Large intestine (tissue), 3 donors: ENCODE results near the gene CLC. TPM values are rescaled to one million over a fixed set of nuclear protein-coding genes. Genes with fewer than 3 reads are reported as not detected.

Source experiments
- DNase-seq, 2 donors: peaks; one replicate each; pipeline versions ENCODE4 v3.0.0 to v3.0.0-alpha.2; 2013
- H3K27ac ChIP-seq: one replicate; pipeline ENCODE4 v1.5.1; 2013; ENCODE audit warnings: low read length
- H3K27me3 ChIP-seq: 2 replicates; pipeline ENCODE4 v1.6.1; 2013; ENCODE audit warnings: low read length; ENCODE audit not compliant: control insufficient read depth, insufficient read depth
- H3K36me3 ChIP-seq: 2 replicates; pipeline ENCODE4 v1.6.1; 2013; ENCODE audit warnings: low read length; ENCODE audit not compliant: control insufficient read depth, insufficient read depth
- H3K4me1 ChIP-seq: one replicate; pipeline ENCODE4 v1.6.1; 2013; ENCODE audit warnings: low read length; ENCODE audit not compliant: control insufficient read depth, insufficient read depth
- H3K4me3 ChIP-seq: one replicate; pipeline ENCODE4 v1.5.1; 2013; ENCODE audit warnings: low read length
- H3K9me3 ChIP-seq: one replicate; pipeline ENCODE4 v1.6.1; 2013; ENCODE audit warnings: mild to moderate bottlenecking, low read depth, low read length, moderate library complexity; ENCODE audit not compliant: control insufficient read depth
- WGBS: methylation state at CpG from one replicate; pipeline ENCODE4 v1.1.5; 2013; ENCODE audit warnings: low lambda C conversion rate; ENCODE audit not compliant: insufficient coverage; 5-methylcytosine and 5-hydroxymethylcytosine counted together
- polyA plus RNA-seq: library from polyadenylated mRNA; unstranded; fragments of 120-200 nt; gene quantifications from one replicate; pipeline ENCODE4 v1.2.1, GENCODE V29; 2013

Gene CLC
- polyA plus RNA-seq, 1 donor: 0.85 TPM

GRCh38 chr19:39754544-39754943 lies 16.7 kb upstream of the CLC start:
- H3K4me1 ChIP-seq: no peaks in the 10 kb centered on the region
- peaks cover 9% of the 10 kb centered on the region for H3K27me3 ChIP-seq
- no peak overlapping the region for H3K27ac ChIP-seq
- no peaks in the 10 kb centered on the region for H3K9me3 ChIP-seq
- no peak overlapping the region for H3K4me3 ChIP-seq
- DNase-seq: no peak
- no peaks in the 10 kb centered on the region for H3K36me3 ChIP-seq
- WGBS: 95% methylated on average over 2 of the region's 2 CpGs

GRCh38 chr19:39752795-39753194 lies 15.0 kb upstream of the CLC start:
- H3K36me3 ChIP-seq: no peaks in the 10 kb centered on the region
- H3K27ac ChIP-seq: no peak overlapping the region
- no peaks in the 10 kb centered on the region for H3K9me3 ChIP-seq
- no peaks in the 10 kb centered on the region for H3K4me1 ChIP-seq
- no peak overlapping the region for H3K4me3 ChIP-seq
- H3K27me3 ChIP-seq: peaks cover 6% of the 10 kb centered on the region
- DNase-seq: no peak

GRCh38 chr19:39752390-39752789 lies 14.6 kb upstream of the CLC start:
- H3K27me3 ChIP-seq: peaks cover 6% of the 10 kb centered on the region
- H3K36me3 ChIP-seq: no peaks in the 10 kb centered on the region
- H3K27ac ChIP-seq: no peak overlapping the region
- no peaks in the 10 kb centered on the region for H3K4me1 ChIP-seq
- H3K4me3 ChIP-seq: no peak overlapping the region
- H3K9me3 ChIP-seq: no peaks in the 10 kb centered on the region
- DNase-seq: no peak

GRCh38 chr19:39749981-39750380 lies 12.2 kb upstream of the CLC start:
- Histone ChIP-seq H3K36me3 (no peaks in the 10 kb centered on the region), H3K27ac (no peak overlapping the region), H3K4me3 (no peak overlapping the region), H3K27me3 (peaks cover 3% of the 10 kb centered on the region), H3K4me1 (no peaks in the 10 kb centered on the region), H3K9me3 (no peaks in the 10 kb centered on the region)
- WGBS: 76% methylated on average over 4 of the region's 5 CpGs
- no peak for DNase-seq

- no CpG with 5 or more reads among the region's 4 CpGs for WGBS
- no peaks in the 10 kb centered on the region for H3K36me3 ChIP-seq
- no peak overlapping the region for H3K4me3 ChIP-seq
- no peaks in the 10 kb centered on the region for H3K9me3 ChIP-seq
- H3K27me3 ChIP-seq: peaks cover 3% of the 10 kb centered on the region
- DNase-seq: no peak
- H3K4me1 ChIP-seq: no peaks in the 10 kb centered on the region
- no peak overlapping the region for H3K27ac ChIP-seq
Measured at GRCh38 chr19:39746836-39747529, 9.2 kb upstream of the CLC start.

GRCh38 chr19:39745643-39746042 lies 7.8 kb upstream of the CLC start:
- Histone ChIP-seq H3K4me1 (no peaks in the 10 kb centered on the region), H3K4me3 (no peak overlapping the region), H3K36me3 (no peaks in the 10 kb centered on the region), H3K27ac (no peak overlapping the region), H3K9me3 (no peaks in the 10 kb centered on the region), H3K27me3 (no peaks in the 10 kb centered on the region)
- DNase-seq: no peak
- 67% methylated on average over 3 of the region's 3 CpGs for WGBS

- DNase-seq: no peak
- no CpG with 5 or more reads among the region's 1 CpG for WGBS
Measured at GRCh38 chr19:39740395-39740794, 2.6 kb upstream of the CLC start.

GRCh38 chr19:39738814-39739213 lies 985 bp upstream of the CLC start:
- H3K4me3 ChIP-seq: no peak overlapping the region
- no peaks in the 10 kb centered on the region for H3K36me3 ChIP-seq
- no peak overlapping the region for H3K27ac ChIP-seq
- no peaks in the 10 kb centered on the region for H3K27me3 ChIP-seq
- DNase-seq: no peak
- no CpG with 5 or more reads among the region's 3 CpGs for WGBS
- no peaks in the 10 kb centered on the region for H3K9me3 ChIP-seq
- no peaks in the 10 kb centered on the region for H3K4me1 ChIP-seq

More at GRCh38 chr19:39740395-39740794, 2.6 kb upstream of the CLC start:
- Histone ChIP-seq H3K36me3 (no peaks in the 10 kb centered on the region), H3K27me3 (no peaks in the 10 kb centered on the region), H3K9me3 (no peaks in the 10 kb centered on the region), H3K4me3 (no peak overlapping the region), H3K4me1 (no peaks in the 10 kb centered on the region), H3K27ac (no peak overlapping the region)

- no peaks in the 10 kb centered on the region for H3K9me3 ChIP-seq
- no peak overlapping the region for H3K27ac ChIP-seq
- H3K4me3 ChIP-seq: no peak overlapping the region
- DNase-seq: no peak
- H3K4me1 ChIP-seq: no peaks in the 10 kb centered on the region
- H3K27me3 ChIP-seq: no peaks in the 10 kb centered on the region
- H3K36me3 ChIP-seq: no peaks in the 10 kb centered on the region
- no CpG with 5 or more reads among the region's 3 CpGs for WGBS
Measured at GRCh38 chr19:39737351-39737750, 478 bp downstream of the CLC start.

GRCh38 chr19:39736088-39736487 lies 1.7 kb downstream of the CLC start:
- DNase-seq: no peak
- no peaks in the 10 kb centered on the region for H3K27me3 ChIP-seq
- H3K4me1 ChIP-seq: no peaks in the 10 kb centered on the region
- WGBS: 100% methylated on average over 1 of the region's 5 CpGs
- no peaks in the 10 kb centered on the region for H3K9me3 ChIP-seq
- H3K27ac ChIP-seq: no peak overlapping the region
- H3K36me3 ChIP-seq: no peaks in the 10 kb centered on the region
- no peak overlapping the region for H3K4me3 ChIP-seq

- DNase-seq: no peak
- Histone ChIP-seq H3K36me3 (no peaks in the 10 kb centered on the region), H3K27me3 (no peaks in the 10 kb centered on the region), H3K4me3 (no peak overlapping the region), H3K27ac (no peak overlapping the region), H3K4me1 (no peaks in the 10 kb centered on the region), H3K9me3 (no peaks in the 10 kb centered on the region)
- no CpG with 5 or more reads among the region's 3 CpGs for WGBS
Measured at GRCh38 chr19:39735688-39736087, 2.1 kb downstream of the CLC start.
